Neural crest cell (in vitro differentiated cells): ENCODE measurements around the gene KDM2A. TPM values are rescaled to one million over a fixed set of nuclear protein-coding genes. Genes with fewer than 3 reads are reported as not detected.
"Not testable (repeated sequence)": the region's sequence is repeated elsewhere in the genome, so short reads cannot be mapped to it uniquely, and the experiment has no call there.

ENCODE experiments used
- DNase-seq: peaks from one replicate; pipeline ENCODE4 v3.0.0; 2021; ENCODE audit warnings: low read depth, mixed read lengths, low spot score
- H3K27ac Mint-ChIP-seq: one replicate; pipeline ENCODE4 v1.8.0; 2021; ENCODE audit warnings: mild to moderate bottlenecking, mixed read lengths; ENCODE audit not compliant: unreplicated experiment
- H3K27me3 Mint-ChIP-seq: 2 replicates; pipeline ENCODE4 v1.8.0; 2021; ENCODE audit warnings: low read depth, mild to moderate bottlenecking, mixed read lengths
- H3K36me3 Mint-ChIP-seq: 2 replicates; pipeline ENCODE4 v1.8.0; 2021; ENCODE audit warnings: low read depth, mild to moderate bottlenecking, mixed read lengths
- H3K4me1 Mint-ChIP-seq: 2 replicates; pipeline ENCODE4 v1.8.0; 2021; ENCODE audit warnings: mixed read lengths
- H3K4me3 Mint-ChIP-seq: one replicate; pipeline ENCODE4 v1.8.0; 2021; ENCODE audit warnings: mild to moderate bottlenecking, mixed read lengths
- H3K9me3 Mint-ChIP-seq: 2 replicates; pipeline ENCODE4 v1.8.0; 2021; ENCODE audit warnings: mixed read lengths
- total RNA-seq: library from RNA; stranded (reverse); gene quantifications from 2 replicates; pipeline ENCODE4 v1.2.1, GENCODE V29; 2021
- TF ChIP-seq, protein P1 (sequence below): fragments of 200-600 bp; sonication (generic); conservative IDR thresholded peaks from 2 replicates; pipeline ENCODE4 v1.5.0; 2021; ENCODE audit warnings: antibody characterized with exemption, mild to moderate bottlenecking

Gene KDM2A
- total RNA-seq, 1 donor from 2014 or later, result 67.4 TPM

DNA sequence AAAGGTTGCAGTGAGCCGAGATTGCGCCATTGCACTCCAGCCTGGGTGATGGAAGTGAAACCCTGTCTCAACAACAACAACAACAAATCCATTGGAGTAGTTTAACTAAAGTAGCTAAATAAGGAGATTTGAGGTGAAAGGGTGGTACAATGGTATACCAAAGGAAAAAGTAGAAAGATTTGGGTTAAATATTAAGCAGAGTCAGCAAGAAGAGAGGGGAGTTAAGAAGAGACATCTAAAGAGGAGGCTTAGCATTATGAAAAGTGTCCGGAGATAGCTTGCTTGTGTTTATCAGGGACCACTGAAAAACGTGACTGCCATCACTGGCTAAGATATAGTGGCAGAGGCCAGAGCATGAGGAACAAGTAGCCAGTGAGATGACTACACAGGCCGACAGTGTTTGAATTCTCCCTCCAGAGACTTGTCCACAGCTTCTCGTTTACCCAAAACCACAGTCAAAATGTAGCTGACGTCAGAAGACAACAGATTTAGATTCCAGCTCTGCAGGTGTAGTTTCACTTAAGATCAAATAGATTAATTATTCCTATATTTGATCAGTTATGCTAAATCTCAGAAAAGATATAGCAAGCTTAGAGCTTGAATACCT is 114.6 kb downstream of the KDM2A start:
- Mint-ChIP-seq H3K9me3 (no peaks in the 10 kb centered on the region), H3K4me3 (peak overlapping the region; percentile 26), H3K4me1 (peaks cover 6% of the 10 kb centered on the region), H3K27ac (no peak overlapping the region), H3K27me3 (no peaks in the 10 kb centered on the region), H3K36me3 (peaks cover 6% of the 10 kb centered on the region)
- no peak for DNase-seq
- TF ChIP-seq, protein P1, sequence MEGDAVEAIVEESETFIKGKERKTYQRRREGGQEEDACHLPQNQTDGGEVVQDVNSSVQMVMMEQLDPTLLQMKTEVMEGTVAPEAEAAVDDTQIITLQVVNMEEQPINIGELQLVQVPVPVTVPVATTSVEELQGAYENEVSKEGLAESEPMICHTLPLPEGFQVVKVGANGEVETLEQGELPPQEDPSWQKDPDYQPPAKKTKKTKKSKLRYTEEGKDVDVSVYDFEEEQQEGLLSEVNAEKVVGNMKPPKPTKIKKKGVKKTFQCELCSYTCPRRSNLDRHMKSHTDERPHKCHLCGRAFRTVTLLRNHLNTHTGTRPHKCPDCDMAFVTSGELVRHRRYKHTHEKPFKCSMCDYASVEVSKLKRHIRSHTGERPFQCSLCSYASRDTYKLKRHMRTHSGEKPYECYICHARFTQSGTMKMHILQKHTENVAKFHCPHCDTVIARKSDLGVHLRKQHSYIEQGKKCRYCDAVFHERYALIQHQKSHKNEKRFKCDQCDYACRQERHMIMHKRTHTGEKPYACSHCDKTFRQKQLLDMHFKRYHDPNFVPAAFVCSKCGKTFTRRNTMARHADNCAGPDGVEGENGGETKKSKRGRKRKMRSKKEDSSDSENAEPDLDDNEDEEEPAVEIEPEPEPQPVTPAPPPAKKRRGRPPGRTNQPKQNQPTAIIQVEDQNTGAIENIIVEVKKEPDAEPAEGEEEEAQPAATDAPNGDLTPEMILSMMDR, result no peak

DNA sequence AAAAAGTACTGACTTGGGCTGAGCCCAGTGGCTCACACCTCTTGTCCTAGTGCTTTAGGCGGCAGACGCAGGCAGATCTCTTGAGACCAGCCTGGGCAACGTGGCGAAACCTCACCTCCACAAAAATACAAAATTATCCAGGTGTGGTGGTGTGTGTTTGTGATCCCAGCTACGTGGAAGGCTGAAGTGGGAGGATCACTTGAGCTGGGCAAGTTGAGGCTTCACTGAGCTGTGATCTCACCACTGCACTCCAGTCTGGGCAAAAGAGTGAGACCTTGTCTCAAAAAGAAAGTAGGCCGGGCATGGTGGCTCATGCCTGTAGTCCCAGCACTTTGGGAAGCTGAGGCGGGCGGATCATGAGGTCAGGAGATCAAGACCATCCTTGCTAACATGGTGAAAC is 115.5 kb downstream of the KDM2A start:
- not testable (repeated sequence) for H3K27ac Mint-ChIP-seq

DNA sequence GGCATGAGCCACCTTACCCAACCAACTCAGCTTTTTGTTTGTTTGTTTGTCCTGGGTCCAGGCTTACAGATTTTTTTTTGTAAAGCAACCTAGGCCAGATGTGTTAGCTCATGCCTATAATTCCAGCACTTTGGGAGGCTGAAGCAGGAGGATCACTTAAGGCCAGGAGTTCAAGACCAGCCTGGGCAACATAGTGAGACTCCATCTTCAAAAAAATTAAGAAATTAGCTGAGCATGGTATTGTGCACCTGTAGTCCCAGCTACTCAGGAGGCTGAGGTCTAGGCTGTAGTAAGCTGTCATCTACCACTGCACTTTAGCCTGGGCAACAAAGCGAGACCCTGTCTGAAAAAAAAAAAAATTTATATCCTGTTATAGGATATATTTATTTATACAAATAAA is 118.5 kb downstream of the KDM2A start:
- no peak for DNase-seq
- Mint-ChIP-seq H3K27ac (no peak overlapping the region), H3K27me3 (no peaks in the 10 kb centered on the region), H3K4me3 (no peak overlapping the region), H3K9me3 (no peaks in the 10 kb centered on the region), H3K4me1 (peaks cover 36% of the 10 kb centered on the region), H3K36me3 (no peaks in the 10 kb centered on the region)
- TF ChIP-seq, protein P1, result no peak

More for the DNA sequence above, 115.5 kb downstream of the KDM2A start:
- H3K36me3 Mint-ChIP-seq, H3K4me3 Mint-ChIP-seq, DNase-seq, H3K9me3 Mint-ChIP-seq, H3K27me3 Mint-ChIP-seq: not testable (repeated sequence)
- peaks cover 15% of the 10 kb centered on the region for H3K4me1 Mint-ChIP-seq

DNA sequence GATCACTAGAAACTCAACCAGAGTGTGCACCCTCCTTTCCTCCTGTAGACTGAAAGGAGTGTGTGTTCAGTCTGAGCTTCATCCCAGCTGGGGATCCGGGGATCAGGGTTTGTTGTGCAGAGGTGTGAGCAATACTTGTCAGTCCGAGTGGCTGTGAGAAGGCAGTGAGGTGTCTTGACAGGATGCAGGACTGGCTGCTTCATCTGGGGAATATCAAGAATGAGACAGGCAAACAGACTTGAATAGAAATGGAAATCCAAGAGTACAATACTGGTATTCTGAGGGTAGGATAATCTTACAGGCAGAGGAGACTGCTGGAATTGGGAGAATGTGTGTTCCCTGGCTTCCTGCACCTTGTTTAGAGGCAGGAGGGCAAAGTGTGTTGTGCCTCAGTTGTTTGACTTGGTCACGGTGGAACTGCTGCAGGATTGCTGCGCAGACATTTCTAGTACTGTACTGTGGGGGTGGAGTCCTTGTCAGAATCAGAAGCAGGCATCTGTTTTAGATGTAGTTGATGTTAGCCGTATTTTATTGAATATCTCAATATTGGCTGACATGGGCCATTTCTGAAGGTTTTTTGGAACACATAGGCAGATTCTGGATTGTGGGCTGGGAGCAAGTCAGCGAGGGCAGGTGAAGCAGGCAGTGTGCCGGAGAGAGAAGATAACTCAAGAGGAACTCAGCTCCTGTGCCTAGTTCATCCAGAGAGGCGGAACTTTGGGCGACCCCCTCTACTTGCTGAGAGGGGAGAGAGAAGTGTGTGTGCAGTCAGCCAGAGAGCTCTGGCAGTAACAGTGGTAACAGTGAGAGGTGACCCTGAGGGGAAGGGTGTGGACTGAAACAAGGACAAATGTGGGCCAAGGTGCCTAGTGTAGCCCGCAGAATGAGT is 120.1 kb downstream of the KDM2A start:
- peaks cover 3% of the 10 kb centered on the region for H3K36me3 Mint-ChIP-seq
- no peak for DNase-seq

DNA sequence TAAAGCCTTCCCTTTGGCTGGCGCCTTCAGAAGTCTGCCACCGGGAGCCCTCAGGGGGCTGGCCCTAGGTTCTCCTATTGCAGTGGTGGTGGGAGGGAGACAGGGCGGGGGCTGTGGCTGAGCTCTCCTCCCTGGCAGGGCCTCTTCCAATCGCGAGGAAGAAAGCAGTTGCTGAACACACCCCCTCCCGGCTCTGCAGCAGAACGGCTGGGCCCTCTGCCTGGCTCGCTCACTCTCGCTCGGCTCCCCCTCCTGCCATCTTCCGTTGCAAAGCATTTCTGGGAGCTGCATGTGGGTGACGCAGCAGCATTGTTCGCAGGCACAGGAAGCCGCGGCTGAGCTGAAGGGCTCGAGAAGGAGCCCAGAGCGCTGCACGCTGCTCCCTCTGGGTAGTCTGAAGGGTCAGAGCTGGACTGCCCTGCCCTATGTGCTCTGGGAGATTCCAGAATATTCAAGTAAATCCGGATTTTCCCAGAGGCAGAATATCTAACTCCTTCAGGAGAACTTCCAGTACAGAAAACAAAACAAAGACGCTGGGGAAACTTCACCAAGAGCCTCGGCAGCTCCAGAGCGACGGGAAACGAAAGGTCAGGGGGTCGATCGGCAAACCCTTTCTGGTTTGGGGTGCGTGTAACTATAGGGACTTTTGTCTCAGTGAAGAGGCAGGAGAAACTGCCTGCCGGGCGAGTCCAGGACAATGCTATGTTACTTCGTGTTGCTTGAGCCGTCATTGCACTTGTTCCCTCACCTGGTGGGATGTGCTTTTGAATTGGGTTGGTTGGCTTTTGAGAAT is 120.9 kb downstream of the KDM2A start:
- Mint-ChIP-seq H3K9me3 (no peaks in the 10 kb centered on the region), H3K36me3 (peaks cover 7% of the 10 kb centered on the region), H3K4me1 (peaks cover 43% of the 10 kb centered on the region), H3K27me3 (no peaks in the 10 kb centered on the region), H3K4me3 (peak overlapping the region; percentile 98), H3K27ac (peak overlapping the region; percentile 99)
- peak; percentile 87 for DNase-seq
- TF ChIP-seq, protein P1, result no peak

More for the DNA sequence above, 120.1 kb downstream of the KDM2A start:
- H3K27ac Mint-ChIP-seq, result peak overlapping the region; percentile 73
- H3K27me3 Mint-ChIP-seq, result no peaks in the 10 kb centered on the region
- H3K4me3 Mint-ChIP-seq, result peak overlapping the region; percentile 98
- H3K9me3 Mint-ChIP-seq, result no peaks in the 10 kb centered on the region
- TF ChIP-seq, protein P1, result no peak
- H3K4me1 Mint-ChIP-seq, result peaks cover 43% of the 10 kb centered on the region
